ENCODE data around the gene PLK4.

Gene PLK4

GRCh38 chr4:127875791-127876190 lies 4.9 kb upstream of the PLK4 start:
- no peak for TF ChIP-seq CTCF (IDR thresholded peaks at IDR 0.05)

DNA sequence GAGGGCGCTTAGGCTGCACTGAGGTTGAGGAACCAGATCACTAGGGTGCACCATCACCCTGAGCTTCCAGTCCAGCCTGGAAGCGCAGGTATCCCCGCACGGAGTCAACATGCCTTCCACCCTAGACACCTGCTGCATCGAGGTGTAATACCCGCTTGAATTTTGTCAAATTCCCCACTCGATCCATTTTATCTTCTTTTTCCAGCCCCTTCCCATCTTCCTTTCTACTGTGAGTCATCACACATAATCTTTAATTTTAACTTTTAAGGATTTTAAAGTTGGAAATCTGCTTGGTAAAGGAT lies 821 bp downstream of the PLK4 start:
- no peak for TF ChIP-seq CTCF (IDR thresholded peaks at IDR 0.05)

- no peak for TF ChIP-seq CTCF (IDR thresholded peaks at IDR 0.05)
Observed at GRCh38 chr4:127888559-127888958, 7.9 kb downstream of the PLK4 start.

- TF ChIP-seq CTCF (IDR thresholded peaks at IDR 0.05): no peak
Observed at GRCh38 chr4:127889903-127890302, 9.2 kb downstream of the PLK4 start.

DNA sequence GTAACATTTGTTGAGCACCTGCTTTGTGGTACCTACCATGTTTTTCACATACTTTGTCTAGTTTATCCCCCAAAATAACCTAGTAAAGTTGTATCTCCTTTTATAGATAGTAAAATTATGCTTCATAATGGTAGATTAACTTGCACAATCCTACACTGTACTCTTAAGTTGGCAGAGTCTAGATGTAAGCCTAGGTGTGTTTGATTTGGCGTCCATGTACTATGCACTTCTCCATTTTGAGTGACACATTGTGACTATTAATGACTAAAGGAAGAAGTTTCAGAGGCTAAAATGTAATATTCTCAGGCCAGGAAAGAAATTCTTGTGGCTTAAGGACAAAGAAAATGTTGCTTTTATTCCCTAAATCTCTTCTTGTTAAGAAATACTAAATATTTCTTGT lies 15.4 kb downstream of the PLK4 start:
- TF ChIP-seq CTCF (IDR thresholded peaks at IDR 0.05): no peak

DNA sequence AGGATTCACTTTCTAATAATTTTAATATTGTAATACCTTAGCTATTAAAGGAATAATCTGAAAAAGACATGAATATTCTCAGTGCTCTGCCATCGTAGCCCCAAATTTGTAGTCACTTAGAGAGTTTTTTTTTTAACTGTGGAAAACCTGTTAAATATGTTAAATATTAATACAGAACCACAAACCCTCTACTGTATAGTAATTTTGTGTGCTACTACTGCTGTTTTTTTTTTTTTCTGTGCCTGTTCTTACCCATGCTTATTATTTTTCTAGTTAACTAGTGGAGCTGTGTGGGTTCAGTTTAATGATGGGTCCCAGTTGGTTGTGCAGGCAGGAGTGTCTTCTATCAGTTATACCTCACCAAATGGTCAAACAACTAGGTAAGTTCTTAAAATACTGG lies 15.8 kb downstream of the PLK4 start:
- TF ChIP-seq CTCF (IDR thresholded peaks at IDR 0.05): no peak

DNA sequence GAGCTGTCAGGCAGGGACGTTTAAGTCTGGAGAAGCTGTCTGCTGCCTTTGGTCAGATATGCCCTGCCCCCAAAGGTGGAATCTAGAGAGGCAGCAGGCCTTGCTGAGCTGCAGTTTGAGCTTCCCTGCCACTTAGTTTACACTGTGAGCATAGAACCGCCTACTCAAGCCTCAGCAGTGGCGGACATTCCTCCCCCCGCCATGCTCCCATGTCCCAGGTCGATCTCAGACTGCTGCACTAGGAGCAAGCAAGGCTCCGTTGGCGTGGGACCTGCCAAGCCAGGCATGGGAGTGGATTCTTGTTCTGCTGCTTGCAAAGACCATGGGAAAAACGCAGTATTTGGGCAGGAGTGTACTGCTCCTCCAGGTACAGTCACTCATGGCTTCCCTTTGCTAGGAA lies 24.3 kb downstream of the PLK4 start:
- TF ChIP-seq CTCF (IDR thresholded peaks at IDR 0.05): no peak

GRCh38 chr4:127916512-127916911 lies 35.8 kb downstream of the PLK4 start:
- TF ChIP-seq CTCF (IDR thresholded peaks at IDR 0.05): no peak

Data from LNCAP (cell line).